Upper lobe of right lung (tissue), 1 donor: Measurements from ENCODE around the gene MRPS2. TPM values are rescaled to one million over a fixed set of nuclear protein-coding genes. Genes with fewer than 3 reads are reported as not detected.

ENCODE experiments used
- ATAC-seq: fragments of 200-7000 bp; cut with Tn5 transposase; one replicate; pipeline ENCODE4 v1.9.1; 2020; ENCODE audit warnings: mild to moderate bottlenecking, moderate library complexity
- DNase-seq: peaks from one replicate; pipeline ENCODE4 v3.0.0-alpha.2; 2020
- H3K27ac ChIP-seq: fragments of 200-600 bp; one replicate; pipeline ENCODE4 v1.8.0; 2022
- H3K27me3 ChIP-seq: fragments of 200-600 bp; one replicate; pipeline ENCODE4 v1.8.0; 2022; ENCODE audit warnings: mild to moderate bottlenecking
- H3K36me3 ChIP-seq: fragments of 200-600 bp; one replicate; pipeline ENCODE4 v1.8.0; 2022
- H3K4me1 ChIP-seq: fragments of 200-600 bp; one replicate; pipeline ENCODE4 v1.8.0; 2022
- H3K4me3 ChIP-seq: fragments of 200-600 bp; one replicate; pipeline ENCODE4 v1.8.0; 2022; ENCODE audit warnings: mild to moderate bottlenecking
- H3K9me3 ChIP-seq: fragments of 200-600 bp; one replicate; pipeline ENCODE4 v1.8.0; 2022
- CTCF ChIP-seq: fragments of 200-600 bp; IDR thresholded peaks from one replicate; pipeline ENCODE4 v1.8.0; 2022; ENCODE audit warnings: antibody characterized with exemption
- intact Hi-C: fragments of 100-400 bp; cut with DNase I; formaldehyde crosslinking; loops from one replicate; pipeline ENCODE4 v1.11.0; 2022
- total RNA-seq: library from RNA; stranded (reverse); fragmentation: NEBNext Ultra II Directional; extraction: Animal tissue kit (Norgen Biotek cat#: 25700); gene quantifications from one replicate; pipeline ENCODE4 v1.2.1, GENCODE V29; 2021
- donor health status: DM: no; HTN: yes; CAD: no; lungs with severe emphysema.

MRPS2 gene
- total RNA-seq, 1 donor from 2014 or later: 23.0 TPM

GRCh38 chr9:135500071-135500524 lies 384 bp upstream of the MRPS2 start:
- TF ChIP-seq CTCF: no peak
- Histone ChIP-seq H3K36me3 (peaks cover 22% of the 10 kb centered on the region), H3K4me1 (peaks cover 21% of the 10 kb centered on the region), H3K27me3 (no peaks in the 10 kb centered on the region), H3K4me3 (peak overlapping the region; percentile 91), H3K27ac (peak overlapping the region; percentile 85), H3K9me3 (no peaks in the 10 kb centered on the region)
- no peak for DNase-seq
- intact Hi-C loops: no loop called here
- ATAC-seq: no peak

- Histone ChIP-seq H3K27ac (peak overlapping the region; percentile 85), H3K9me3 (no peaks in the 10 kb centered on the region), H3K4me1 (peaks cover 21% of the 10 kb centered on the region), H3K4me3 (peak overlapping the region; percentile 91), H3K36me3 (peaks cover 24% of the 10 kb centered on the region), H3K27me3 (no peaks in the 10 kb centered on the region)
- intact Hi-C loops: no loop called here
- DNase-seq (peak; percentile 87), ATAC-seq (peak; percentile 69)
- no peak for TF ChIP-seq CTCF
Observed at GRCh38 chr9:135501261-135502167, 1.0 kb downstream of the MRPS2 start.

GRCh38 chr9:135502168-135502872 lies 1.8 kb downstream of the MRPS2 start:
- no peak overlapping the region for H3K4me3 ChIP-seq
- H3K27me3 ChIP-seq: no peaks in the 10 kb centered on the region
- H3K4me1 ChIP-seq: peaks cover 21% of the 10 kb centered on the region
- no peaks in the 10 kb centered on the region for H3K9me3 ChIP-seq
- peaks cover 24% of the 10 kb centered on the region for H3K36me3 ChIP-seq
- no peak for TF ChIP-seq CTCF
- ATAC-seq: no peak
- DNase-seq: peak; percentile 59
- intact Hi-C loops: no loop called here
- H3K27ac ChIP-seq: no peak overlapping the region

GRCh38 chr9:135502873-135503321 lies 2.4 kb downstream of the MRPS2 start:
- H3K27ac ChIP-seq: no peak overlapping the region
- DNase-seq (peak; percentile 57), ATAC-seq (no peak)
- TF ChIP-seq CTCF: no peak
- peaks cover 21% of the 10 kb centered on the region for H3K4me1 ChIP-seq
- H3K27me3 ChIP-seq: no peaks in the 10 kb centered on the region
- no peaks in the 10 kb centered on the region for H3K9me3 ChIP-seq
- intact Hi-C loops: no loop called here
- H3K36me3 ChIP-seq: peaks cover 24% of the 10 kb centered on the region
- H3K4me3 ChIP-seq: no peak overlapping the region

- intact Hi-C loops: no loop called here
- H3K4me3 ChIP-seq: no peak overlapping the region
- ATAC-seq: no peak
- H3K9me3 ChIP-seq: no peaks in the 10 kb centered on the region
- no peaks in the 10 kb centered on the region for H3K27me3 ChIP-seq
- no peak overlapping the region for H3K27ac ChIP-seq
- peak; percentile 56 for DNase-seq
- H3K4me1 ChIP-seq: peaks cover 21% of the 10 kb centered on the region
- TF ChIP-seq CTCF: no peak
- peaks cover 24% of the 10 kb centered on the region for H3K36me3 ChIP-seq
Observed at GRCh38 chr9:135503371-135504261, 3.1 kb downstream of the MRPS2 start.
